ENCODE measurements around the gene TSPAN1. TPM values are rescaled to one million over a fixed set of nuclear protein-coding genes. Genes with fewer than 3 reads are reported as not detected.

Gene TSPAN1
- total and polyA plus RNA-seq, 2 of the 13 experiments (the other 11 are each of a cell fraction or from before 2014, with no cell fraction given), result 1.7 to 2.9 TPM

DNA sequence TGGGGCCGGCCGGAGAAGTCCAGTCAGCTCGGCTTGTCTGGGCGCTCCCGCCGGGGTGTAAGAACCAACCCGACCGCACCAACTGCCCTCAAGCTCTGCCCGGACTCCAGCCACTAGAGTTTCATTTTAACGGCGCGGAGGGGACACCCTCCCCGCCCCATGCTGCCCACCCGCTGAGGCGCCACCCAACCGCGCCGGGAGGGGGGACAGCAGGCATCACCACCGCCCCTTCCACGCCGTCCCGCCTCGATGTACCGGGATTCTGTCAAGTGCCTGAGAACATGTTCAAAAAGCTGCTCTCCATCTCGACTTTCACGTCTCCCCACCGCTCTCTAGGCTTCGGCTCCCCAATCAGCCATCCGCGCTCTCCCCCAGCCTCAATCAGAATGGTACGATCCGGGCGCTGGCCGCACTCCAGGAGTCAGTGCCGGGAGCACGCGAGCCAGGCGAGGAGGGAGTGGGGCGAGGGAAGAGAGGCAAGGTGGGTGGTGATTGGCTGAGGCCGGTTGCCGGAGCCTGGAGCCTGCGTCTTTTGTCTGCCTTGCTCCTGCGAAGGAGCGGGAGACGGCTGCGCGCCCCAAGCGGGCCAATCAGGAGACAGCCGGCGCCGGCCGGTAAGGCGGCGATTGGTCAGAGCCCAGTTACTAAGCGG is 42.2 kb upstream of the TSPAN1 start, which contains the start of gene PIK3R3 (continued):
- TF ChIP-seq TBP (CRISPR knock-in tag; IDR thresholded peaks at IDR 0.05), result 0 out of 2 replicates have a peak, but pooled peaks have one; percentile 32
- TF ChIP-seq TAF1 (CRISPR knock-in tag; IDR thresholded peaks at IDR 0.05), result peak; percentile 95
- TF ChIP-seq, protein P1, sequence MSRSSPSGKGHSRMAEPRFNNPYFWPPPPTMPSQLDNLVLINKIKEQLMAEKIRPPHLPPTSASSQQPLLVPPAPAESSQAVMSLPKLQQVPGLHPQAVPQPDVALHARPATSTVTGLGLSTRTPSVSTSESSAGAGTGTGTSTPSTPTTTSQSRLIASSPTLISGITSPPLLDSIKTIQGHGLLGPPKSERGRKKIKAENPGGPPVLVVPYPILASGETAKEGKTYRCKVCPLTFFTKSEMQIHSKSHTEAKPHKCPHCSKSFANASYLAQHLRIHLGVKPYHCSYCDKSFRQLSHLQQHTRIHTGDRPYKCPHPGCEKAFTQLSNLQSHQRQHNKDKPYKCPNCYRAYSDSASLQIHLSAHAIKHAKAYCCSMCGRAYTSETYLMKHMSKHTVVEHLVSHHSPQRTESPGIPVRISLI (CRISPR knock-in tag; IDR thresholded peaks at IDR 0.05; ENCODE audit: borderline replicate concordance), result no peak
- peak; percentile 91 for TF ChIP-seq ZBTB2 (CRISPR knock-in tag; IDR thresholded peaks at IDR 0.05; ENCODE audit: low read depth)
- peak; percentile 99 for TF ChIP-seq ZNF687 (CRISPR knock-in tag; IDR thresholded peaks at IDR 0.05)
- peak; percentile 99 for TF ChIP-seq NR0B2 (CRISPR knock-in tag; IDR thresholded peaks at IDR 0.05)
- TF ChIP-seq ZNF816 (CRISPR knock-in tag; IDR thresholded peaks at IDR 0.05; ENCODE audit: borderline replicate concordance), result peak; percentile 95
- TF ChIP-seq ARID5B (CRISPR knock-in tag; IDR thresholded peaks at IDR 0.05), result peak; percentile 82
- peak; percentile 33; the same call in 1 of the 2 replicates for TF ChIP-seq SOX13 (IDR thresholded peaks at IDR 0.05)
- peak in 1 of 2 experiments; percentile 56; a peak in 1 of 4 replicates for TF ChIP-seq SOX13 (CRISPR knock-in tag; conservative IDR thresholded peaks at IDR 0.05 in 1 of 2, IDR thresholded peaks at IDR 0.05 in 1 of 2)
- 0 out of 2 replicates have a peak, but pooled peaks have one; percentile 72 for TF ChIP-seq PREB (CRISPR knock-in tag; IDR thresholded peaks at IDR 0.05)
- TF ChIP-seq FOXP1 (IDR thresholded peaks at IDR 0.05), result no peak
- 0 out of 2 replicates have a peak, but pooled peaks have one; percentile 6 for TF ChIP-seq FOXP1 (CRISPR knock-in tag; IDR thresholded peaks at IDR 0.05)

All from HepG2 (cell line).